Measurements from ENCODE around the gene ANG.
"Not testable (repeated sequence)": the region's sequence is repeated elsewhere in the genome, so short reads cannot be mapped to it uniquely, and the experiment has no call there.

Gene ANG

DNA sequence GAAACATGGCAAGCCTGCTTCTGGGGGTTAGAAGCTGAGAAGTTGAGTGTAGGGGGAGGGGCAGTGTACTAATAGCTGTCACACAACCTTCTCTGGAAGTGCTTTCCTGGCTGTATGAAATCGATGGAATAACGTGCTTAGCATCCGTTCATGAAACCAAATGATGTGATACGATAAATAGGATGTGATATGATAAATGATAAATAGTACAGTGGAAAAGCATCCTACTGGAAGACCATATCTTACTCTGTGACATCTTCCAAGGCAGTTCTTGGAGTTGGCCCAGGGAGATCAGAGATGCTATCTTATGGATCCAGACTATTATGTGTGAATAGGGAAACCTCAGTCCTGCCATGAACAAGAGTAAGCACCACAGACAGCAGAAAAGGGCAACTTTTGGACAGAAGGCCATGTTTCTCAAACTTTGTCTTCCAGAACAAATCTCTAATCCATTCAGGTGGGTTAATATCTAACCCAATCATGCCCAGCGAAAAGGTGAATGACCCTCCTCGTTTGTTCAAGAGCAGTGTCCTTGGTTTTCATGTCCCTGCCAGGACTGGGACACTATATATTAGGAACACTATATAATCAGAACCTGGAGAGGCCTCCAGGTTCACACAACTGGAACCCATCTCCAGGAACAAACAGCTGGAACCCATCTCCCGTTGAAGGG, at the start of gene ANG:
ANG (plus strand) TSS at position 598 of the 673 bp plus-strand sequence. CDS start 4,801 bp downstream, outside the sequence.
- H4K20me1 ChIP-seq (ENCODE audit: insufficient read depth, low read length) = no peaks in the 10 kb centered on the region
- no peaks in the 10 kb centered on the region for H3K27me3 ChIP-seq (ENCODE audit: low read depth, low read length)
- no peaks in the 10 kb centered on the region for H3K36me3 ChIP-seq (replicated peaks; ENCODE audit: low read depth, low read length)
- no peak within 1 kb of the TSS for H3K4me2 ChIP-seq (ENCODE audit: low read length)
- H3K9ac ChIP-seq (ENCODE audit: low read length) = no peak within 1 kb of the TSS
- TF ChIP-seq EZH2phosphoT487 (IDR thresholded peaks at IDR 0.05; ENCODE audit: low read depth) = no peak
- TF ChIP-seq, protein P1, sequence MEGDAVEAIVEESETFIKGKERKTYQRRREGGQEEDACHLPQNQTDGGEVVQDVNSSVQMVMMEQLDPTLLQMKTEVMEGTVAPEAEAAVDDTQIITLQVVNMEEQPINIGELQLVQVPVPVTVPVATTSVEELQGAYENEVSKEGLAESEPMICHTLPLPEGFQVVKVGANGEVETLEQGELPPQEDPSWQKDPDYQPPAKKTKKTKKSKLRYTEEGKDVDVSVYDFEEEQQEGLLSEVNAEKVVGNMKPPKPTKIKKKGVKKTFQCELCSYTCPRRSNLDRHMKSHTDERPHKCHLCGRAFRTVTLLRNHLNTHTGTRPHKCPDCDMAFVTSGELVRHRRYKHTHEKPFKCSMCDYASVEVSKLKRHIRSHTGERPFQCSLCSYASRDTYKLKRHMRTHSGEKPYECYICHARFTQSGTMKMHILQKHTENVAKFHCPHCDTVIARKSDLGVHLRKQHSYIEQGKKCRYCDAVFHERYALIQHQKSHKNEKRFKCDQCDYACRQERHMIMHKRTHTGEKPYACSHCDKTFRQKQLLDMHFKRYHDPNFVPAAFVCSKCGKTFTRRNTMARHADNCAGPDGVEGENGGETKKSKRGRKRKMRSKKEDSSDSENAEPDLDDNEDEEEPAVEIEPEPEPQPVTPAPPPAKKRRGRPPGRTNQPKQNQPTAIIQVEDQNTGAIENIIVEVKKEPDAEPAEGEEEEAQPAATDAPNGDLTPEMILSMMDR (IDR thresholded peaks at IDR 0.05; ENCODE audit: low read depth, low read length) = no peak
- H3K79me2 ChIP-seq (ENCODE audit: low read length) = no peaks in the 10 kb centered on the region
- no peaks in the 10 kb centered on the region for H3K9me3 ChIP-seq (ENCODE audit: insufficient read depth, low read length)
- peaks cover 20% of the 10 kb centered on the region for H3K4me1 ChIP-seq (ENCODE audit: low read length)
- H2AFZ ChIP-seq (ENCODE audit: low read depth, low read length) = no peak within 1 kb of the TSS
- H3K27ac ChIP-seq (ENCODE audit: low read length) = no peak within 1 kb of the TSS
- H3K4me3 ChIP-seq (ENCODE audit: low read length) = no peak within 1 kb of the TSS

DNA sequence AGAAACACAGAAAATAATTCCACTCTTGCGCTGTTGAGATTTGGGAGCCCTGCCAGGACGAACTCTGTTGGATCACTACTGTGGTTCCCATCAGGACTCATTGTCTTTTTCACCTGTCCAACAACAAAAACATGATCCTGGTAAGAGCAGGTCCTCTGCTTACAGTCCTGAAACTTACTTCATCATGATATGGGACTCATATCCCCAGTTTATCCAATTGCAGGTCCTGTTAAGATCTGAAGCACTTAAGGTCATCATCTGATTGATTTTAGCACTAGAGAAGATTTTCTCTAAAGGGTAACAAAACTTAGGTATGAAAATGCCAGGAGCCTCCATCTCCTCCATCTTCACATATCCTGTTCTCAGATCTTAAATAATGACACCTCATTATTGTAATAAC, 47.0 kb upstream of the ANG start, which contains the start of gene OR6S1:
OR6S1 (minus strand) TSS at position 101 of the 400 bp plus-strand sequence; CDS start at position 101, 0 bp downstream.
- TF ChIP-seq EZH2phosphoT487 (IDR thresholded peaks at IDR 0.05; ENCODE audit: low read depth) = no peak
- TF ChIP-seq, protein P1 (IDR thresholded peaks at IDR 0.05; ENCODE audit: low read depth, low read length) = no peak
- H3K9ac ChIP-seq (ENCODE audit: low read length) = no peak within 1 kb of the TSS
- no peak within 1 kb of the TSS for H3K4me2 ChIP-seq (ENCODE audit: low read length)
- no peak within 1 kb of the TSS for H3K4me3 ChIP-seq (ENCODE audit: low read length)
- H4K20me1 ChIP-seq (ENCODE audit: insufficient read depth, low read length) = no peaks in the 10 kb centered on the region
- no peak within 1 kb of the TSS for H2AFZ ChIP-seq (ENCODE audit: low read depth, low read length)
- no peaks in the 10 kb centered on the region for H3K4me1 ChIP-seq (ENCODE audit: low read length)
- H3K79me2 ChIP-seq (ENCODE audit: low read length) = no peaks in the 10 kb centered on the region
- H3K9me3 ChIP-seq (ENCODE audit: insufficient read depth, low read length) = no peaks in the 10 kb centered on the region
- peaks cover 17% of the 10 kb centered on the region; the same call in 1 of the 2 replicates for H3K27me3 ChIP-seq (ENCODE audit: low read depth, low read length)
- no peak within 1 kb of the TSS for H3K27ac ChIP-seq (ENCODE audit: low read length)
- no peaks in the 10 kb centered on the region for H3K36me3 ChIP-seq (replicated peaks; ENCODE audit: low read depth, low read length)

DNA sequence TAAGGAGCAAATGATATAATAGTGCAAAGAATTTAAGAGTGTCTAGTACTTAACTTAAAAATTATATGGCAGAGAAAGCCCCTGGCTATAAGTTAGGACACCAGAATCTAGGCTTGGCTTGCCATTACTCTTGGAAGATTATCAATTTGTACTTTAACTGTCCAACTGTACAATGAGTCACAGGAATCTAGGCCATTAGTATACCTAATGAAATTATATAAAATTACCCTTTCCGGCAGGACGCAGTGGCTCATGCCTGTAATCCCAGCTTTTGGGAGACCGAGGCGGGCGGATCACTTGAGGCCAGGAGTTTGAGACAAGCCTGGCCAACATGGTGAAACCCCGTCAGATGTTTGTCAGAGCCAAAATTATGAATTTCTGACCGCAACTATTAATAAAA, 46.4 kb upstream of the ANG start:
- Histone ChIP-seq H3K27ac (ENCODE audit: low read length) (no peak overlapping the region), H3K79me2 (ENCODE audit: low read length) (no peaks in the 10 kb centered on the region), H3K36me3 (replicated peaks; ENCODE audit: low read depth, low read length) (no peaks in the 10 kb centered on the region), H3K4me2 (ENCODE audit: low read length) (no peak overlapping the region), H2AFZ (ENCODE audit: low read depth, low read length) (no peak overlapping the region), H3K4me1 (ENCODE audit: low read length) (no peaks in the 10 kb centered on the region), H3K4me3 (ENCODE audit: low read length) (no peak overlapping the region), H3K27me3 (ENCODE audit: low read depth, low read length) (peaks cover 17% of the 10 kb centered on the region; the same call in 1 of the 2 replicates), H3K9me3 (ENCODE audit: insufficient read depth, low read length) (no peaks in the 10 kb centered on the region), H4K20me1 (ENCODE audit: insufficient read depth, low read length) (no peaks in the 10 kb centered on the region), H3K9ac (ENCODE audit: low read length) (no peak overlapping the region)
- no peak for TF ChIP-seq EZH2phosphoT487 (IDR thresholded peaks at IDR 0.05; ENCODE audit: low read depth)
- TF ChIP-seq, protein P1 (IDR thresholded peaks at IDR 0.05; ENCODE audit: low read depth, low read length) = no peak

DNA sequence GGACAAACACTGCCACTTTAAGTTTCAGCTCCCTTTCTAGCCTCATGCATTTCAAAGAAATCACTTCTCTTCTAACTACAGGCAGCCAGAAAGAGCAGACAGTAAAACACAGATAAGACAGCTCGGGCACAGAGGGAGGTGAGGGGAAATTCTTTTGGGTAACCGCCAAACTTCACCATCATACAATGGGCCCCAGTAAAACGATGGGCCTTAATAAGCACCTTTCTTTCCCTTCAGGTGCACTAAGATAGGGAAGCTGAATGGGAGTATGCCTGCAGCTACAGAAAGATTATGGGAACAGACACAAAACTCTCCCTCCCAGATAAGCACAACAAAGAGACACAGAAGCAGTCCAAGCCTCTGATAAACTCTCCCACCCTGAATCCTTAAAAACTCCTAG, 45.8 kb upstream of the ANG start:
- H3K36me3 ChIP-seq (replicated peaks; ENCODE audit: low read depth, low read length); H3K27ac ChIP-seq (ENCODE audit: low read length); H3K4me1 ChIP-seq (ENCODE audit: low read length); H4K20me1 ChIP-seq (ENCODE audit: insufficient read depth, low read length); H3K79me2 ChIP-seq (ENCODE audit: low read length); H3K4me2 ChIP-seq (ENCODE audit: low read length); H3K9me3 ChIP-seq (ENCODE audit: insufficient read depth, low read length); H3K9ac ChIP-seq (ENCODE audit: low read length); H2AFZ ChIP-seq (ENCODE audit: low read depth, low read length); H3K4me3 ChIP-seq (ENCODE audit: low read length): not testable (repeated sequence)
- peaks cover 17% of the 10 kb centered on the region; the same call in 1 of the 2 replicates for H3K27me3 ChIP-seq (ENCODE audit: low read depth, low read length)
